Thyroid gland (tissue), 4 donors: Measurements from ENCODE around the gene OR2L2. TPM values are rescaled to one million over a fixed set of nuclear protein-coding genes. Genes with fewer than 3 reads are reported as not detected.

Experiments
- small RNA-seq: library from RNA; depleted of rRNA; stranded (forward); fragments of <200 nt; gene quantifications from one replicate; pipeline ENCODE3, GENCODE V24; 2016
- total RNA-seq, 4 donors: library from RNA; depleted of rRNA; stranded (reverse); fragments of >200 nt; gene quantifications; one replicate each; pipeline ENCODE4 v1.2.3, GENCODE V29; 2016

Gene OR2L2
- total RNA-seq, 4 donors from 2014 or later: 0.27 to 0.34 TPM; not detected in 2

Small RNA genes lying within 50 kb of the gene (small RNA-seq; reads per million reads assigned to genes)
- gene RF00019: not detected

Other genes with a start within 250 kb of the OR2L2 start
- not detected for gene OR14A16, start 206.0 kb upstream of the OR2L2 start, total RNA-seq
- under 1 TPM in 1 of 4 donors, not detected in 3; 0.68 TPM for gene OR11L1, start 188.2 kb upstream of the OR2L2 start, total RNA-seq
- 10 to 100 TPM; 22.6 to 52.1 (median 29.4) TPM for gene TRIM58, start 172.9 kb upstream of the OR2L2 start, total RNA-seq
- gene OR2W3, start 134.5 kb upstream of the OR2L2 start, total RNA-seq: 10 to 100 TPM in 1 of 4 donors, 1 to 10 TPM in 3; 2.8 to 25.8 (median 6.0) TPM
- 1 to 10 TPM in 2 of 4 donors, under 1 TPM in 1, not detected in 1; 0.54 to 1.7 (median 1.2) TPM for gene OR2T8, start 109.8 kb upstream of the OR2L2 start, total RNA-seq
- under 1 TPM in 2 of 4 donors, not detected in 2; 0.33 to 0.63 TPM for gene OR2AJ1, start 105.2 kb upstream of the OR2L2 start, total RNA-seq
- 1 to 10 TPM in 1 of 4 donors, under 1 TPM in 1, not detected in 2; 0.68 to 1.0 TPM for gene OR2L8, start 81.2 kb upstream of the OR2L2 start, total RNA-seq
- gene OR2AK2, start 64.8 kb upstream of the OR2L2 start, total RNA-seq: under 1 TPM in 2 of 4 donors, not detected in 2; 0.63 to 0.67 TPM
- not detected for gene OR2L5, start 16.4 kb upstream of the OR2L2 start, total RNA-seq
- gene OR2L3, start 16.8 kb downstream of the OR2L2 start, total RNA-seq: under 1 TPM in 2 of 4 donors, not detected in 2; 0.13 to 0.42 TPM
- gene OR2L13, start 65.1 kb downstream of the OR2L2 start, total RNA-seq: under 1 TPM in 1 of 4 donors, not detected in 3; 0.38 TPM
- not detected for gene OR2M5, start 115.1 kb downstream of the OR2L2 start, total RNA-seq
- not detected for gene OR2M2, start 144.8 kb downstream of the OR2L2 start, total RNA-seq
- not detected for gene OR2M3, start 167.2 kb downstream of the OR2L2 start, total RNA-seq
- not detected for gene OR2M4, start 201.3 kb downstream of the OR2L2 start, total RNA-seq
- gene OR2T33, start 247.9 kb downstream of the OR2L2 start, total RNA-seq: 1 to 10 TPM in 2 of 4 donors, under 1 TPM in 1, not detected in 1; 0.75 to 1.8 (median 1.4) TPM